Hepatocyte (in vitro differentiated cells): ENCODE measurements around the gene LPAR1.

Experiments used
- CTCF ChIP-seq: fragments of 200-600 bp; sonication (generic); IDR thresholded peaks from 2 replicates; pipeline ENCODE4 v1.5.1; 2016; ENCODE audit warnings: antibody characterized with exemption, mild to moderate bottlenecking; ENCODE audit not compliant: poor library complexity
- EZH2 ChIP-seq: fragments of 200-600 bp; sonication (generic); IDR thresholded peaks from 2 replicates; pipeline ENCODE4 v1.6.1; 2016; ENCODE audit warnings: antibody characterized with exemption, mild to moderate bottlenecking, borderline replicate concordance
- EZH2phosphoT487 ChIP-seq: fragments of 200-600 bp; sonication (generic); IDR thresholded peaks from one replicate; pipeline ENCODE4 v1.6.1; 2018; ENCODE audit warnings: antibody characterized with exemption, mild to moderate bottlenecking, low read depth, moderate library complexity; ENCODE audit not compliant: unreplicated experiment, severe bottlenecking

GRCh38 chr9:110922145-110922544, 116.1 kb downstream of the LPAR1 start:
- TF ChIP-seq CTCF (no peak), EZH2phosphoT487 (no peak), EZH2 (no peak)
